ENCODE measurements around the gene MSH5.
"Not testable (repeated sequence)": the region's sequence is repeated elsewhere in the genome, so short reads cannot be mapped to it uniquely, and the experiment has no call there.

The MSH5 gene

DNA sequence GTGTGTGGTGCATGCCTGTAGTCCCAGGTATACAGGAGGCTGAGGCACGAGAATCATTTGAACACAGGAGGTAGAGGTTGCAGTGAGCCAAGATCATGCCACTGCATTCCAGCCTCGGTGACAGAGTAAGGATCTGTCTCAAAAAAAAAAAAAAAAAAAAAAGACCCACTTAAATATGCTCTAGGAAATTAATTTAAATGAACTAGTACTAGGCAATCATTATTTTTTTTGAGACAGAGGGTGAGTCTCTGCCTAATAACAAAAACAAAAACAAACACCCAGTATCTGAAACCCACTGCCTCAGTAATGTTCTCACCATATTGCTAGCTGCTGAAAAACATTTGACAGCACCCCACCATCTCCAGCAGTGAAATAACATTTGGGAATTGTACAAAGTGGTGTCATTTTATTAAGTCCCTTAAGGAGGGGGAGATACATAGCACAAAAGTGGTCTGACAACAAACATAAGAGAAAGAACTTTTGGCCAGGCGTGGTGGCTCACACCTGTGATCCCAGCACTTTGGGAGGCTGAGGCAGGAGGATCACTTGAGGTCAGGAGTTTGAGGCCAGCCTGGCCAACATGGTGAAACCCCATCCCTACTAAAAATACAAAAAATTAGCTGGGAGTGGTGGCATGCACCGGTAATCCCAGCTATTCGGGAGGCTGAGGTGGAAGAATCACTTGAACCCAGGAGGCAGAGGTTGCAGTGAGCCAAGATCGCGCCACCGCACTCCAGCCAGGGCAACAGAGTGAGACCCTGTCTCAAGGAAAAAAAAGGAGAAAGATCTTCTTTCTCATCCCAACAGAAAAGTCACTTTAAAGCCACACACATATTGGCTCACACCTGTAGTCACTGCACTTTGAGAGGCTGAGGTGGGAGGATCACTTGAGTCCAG lies 61.5 kb downstream of the MSH5 start:
- not testable (repeated sequence) for DNase-seq (ENCODE audit: low read depth in 3 of 3)

DNA sequence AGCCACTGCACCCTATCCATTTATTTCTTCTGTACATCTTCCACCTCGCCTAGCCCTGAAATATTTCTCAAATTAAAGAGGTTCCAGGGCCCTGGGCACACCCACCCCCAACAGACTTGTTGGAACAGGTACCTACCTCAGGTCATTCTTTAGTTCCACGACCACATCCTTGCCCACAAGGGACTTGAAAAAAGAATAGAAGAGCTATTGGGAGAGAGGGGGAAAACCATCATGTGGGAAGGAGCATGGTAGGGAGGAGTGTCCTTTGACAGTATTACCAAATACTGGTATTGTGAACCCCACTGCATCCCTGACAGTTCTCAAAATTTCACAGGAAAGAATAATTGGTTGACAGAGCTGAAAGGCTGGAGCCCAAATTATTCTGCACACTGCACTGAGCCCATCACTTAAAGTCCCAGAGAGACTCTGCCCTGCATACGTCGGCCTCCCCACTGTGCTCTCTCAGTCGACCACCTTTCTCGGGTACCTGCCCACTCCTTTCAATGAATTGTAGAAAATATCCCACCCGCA lies 66.2 kb downstream of the MSH5 start:
- DNase-seq (ENCODE audit: low read depth in 3 of 3), result no peak

DNA sequence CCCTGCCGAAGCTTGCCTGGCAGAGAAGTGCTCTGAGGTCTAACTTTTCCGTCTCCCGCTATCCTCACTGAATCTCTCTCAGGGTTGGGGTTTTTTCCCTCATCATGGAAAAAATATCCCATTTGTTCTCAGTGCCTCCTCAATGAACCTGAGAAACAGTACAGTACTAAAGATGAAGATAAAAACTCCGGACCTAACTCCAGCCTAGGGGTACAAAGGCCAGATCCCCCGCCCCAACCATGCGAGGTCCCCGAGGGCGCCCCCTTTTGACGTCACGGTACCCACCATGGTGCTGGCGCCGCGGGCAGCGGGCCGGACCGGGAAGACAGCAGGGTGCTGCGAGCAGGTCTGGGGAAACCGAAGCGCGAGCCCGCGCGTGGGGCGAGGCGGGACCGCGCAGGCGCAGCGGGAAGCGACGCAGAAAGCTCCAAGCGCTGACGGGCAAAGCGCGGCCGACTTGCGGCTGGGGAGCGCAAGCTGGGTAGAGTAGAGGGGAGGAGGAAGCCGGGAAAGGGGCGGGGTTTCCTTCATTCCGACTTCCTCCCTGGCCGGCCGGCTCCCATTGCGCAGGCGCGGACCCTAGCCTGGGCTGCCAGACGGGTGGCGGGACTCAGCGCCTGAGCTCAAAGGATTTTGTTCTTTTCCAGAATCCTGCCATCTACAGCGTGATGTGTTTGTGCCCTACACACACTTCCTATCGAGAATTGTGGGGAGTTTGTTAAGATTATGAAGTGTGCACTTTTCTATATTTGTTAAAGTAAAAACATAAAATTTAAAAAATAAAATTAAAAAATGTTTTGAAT lies 66.9 kb downstream of the MSH5 start, which contains the start of gene LSM2:
Gene LSM2 (minus strand): TSS at position 497 of the 803 bp plus-strand sequence. CDS start 209 bp downstream, at position 288.
- DNase-seq (ENCODE audit: low read depth in 3 of 3), result peak; percentile 93 to 97 (median 95)

DNA sequence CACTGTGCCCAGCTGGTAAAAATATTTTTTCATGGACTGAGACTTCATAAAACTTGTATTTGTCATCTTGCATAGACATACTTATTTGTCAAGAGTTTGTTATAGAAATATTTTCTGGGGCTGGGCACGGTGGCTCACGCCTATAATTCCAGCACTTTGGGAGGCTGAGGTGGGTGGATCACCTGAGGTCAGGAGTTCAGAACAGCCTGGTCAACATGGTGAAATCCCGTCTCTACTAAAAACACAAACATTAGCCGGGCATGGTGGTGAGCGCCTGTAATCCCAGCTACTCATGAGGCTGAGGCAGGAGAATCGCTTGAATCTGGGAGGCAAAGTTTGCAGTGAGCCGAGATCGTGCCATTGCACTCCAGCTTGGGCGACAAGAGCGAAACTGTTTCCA lies 68.8 kb downstream of the MSH5 start:
- not testable (repeated sequence) for DNase-seq (ENCODE audit: low read depth in 3 of 3)

DNA sequence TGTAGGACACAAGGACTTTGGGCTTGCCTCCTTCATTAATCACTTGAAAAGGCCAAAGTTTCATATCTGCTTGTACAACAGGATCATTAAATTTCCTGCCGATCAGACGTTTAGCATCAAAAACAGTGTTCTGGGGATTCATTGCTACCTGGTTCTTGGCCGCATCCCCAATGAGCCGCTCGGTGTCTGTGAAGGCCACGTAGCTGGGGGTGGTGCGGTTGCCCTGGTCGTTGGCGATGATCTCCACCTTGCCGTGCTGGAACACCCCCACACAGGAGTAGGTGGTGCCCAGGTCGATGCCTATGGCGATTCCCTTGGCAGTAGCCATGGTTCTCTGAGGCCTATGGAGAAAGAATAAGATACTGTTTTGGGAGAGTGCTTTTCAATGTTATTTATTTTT lies 71.8 kb downstream of the MSH5 start:
- DNase-seq (ENCODE audit: low read depth in 3 of 3), result no peak

Data from stimulated activated CD4-positive, alpha-beta T cell treated with anti-CD3 and anti-CD28 coated beads, TNF-alpha, amount 100 ng/mL, for 4 hours (primary cell).